ENCODE data around the gene TEPSIN. TPM values are rescaled to one million over a fixed set of nuclear protein-coding genes. Genes with fewer than 3 reads are reported as not detected.

The TEPSIN gene
- polyA plus RNA-seq, 1 donor from 2014 or later: 50.0 TPM

DNA sequence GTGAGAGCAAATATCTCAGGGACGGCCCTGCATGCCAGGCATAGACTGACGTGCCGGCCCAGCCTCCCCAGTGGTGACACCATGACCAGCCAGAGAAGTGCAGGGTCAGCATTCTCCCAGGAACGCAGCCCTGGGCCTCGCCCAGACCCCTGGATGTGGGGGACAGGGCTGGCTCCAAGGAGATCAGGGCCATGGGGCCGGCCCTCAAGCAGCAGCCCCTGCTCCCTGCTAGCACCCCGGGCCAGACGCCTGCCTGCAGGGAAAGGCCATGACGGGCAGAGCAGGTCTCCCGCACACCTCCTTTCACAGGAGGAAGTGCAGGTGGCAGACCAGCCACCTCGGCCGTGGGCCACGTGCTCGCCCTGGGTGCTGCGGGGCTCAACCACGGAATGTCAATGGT, 9.8 kb upstream of the TEPSIN start:
- no peaks in the 10 kb centered on the region for H4K20me1 ChIP-seq (ENCODE audit: insufficient read depth)
- H3K4me3 ChIP-seq (ENCODE audit: low read length): no peak overlapping the region
- no peak overlapping the region for H2AFZ ChIP-seq (ENCODE audit: low read depth, low read length)
- no peaks in the 10 kb centered on the region for H3K27me3 ChIP-seq (ENCODE audit: insufficient read depth, low read depth, low read length)
- H3F3A ChIP-seq (ENCODE audit: insufficient read depth, low read length, poor library complexity, severe bottlenecking): no peaks in the 10 kb centered on the region
- H3K36me3 ChIP-seq (ENCODE audit: insufficient read depth, low read length): no peaks in the 10 kb centered on the region
- no peaks in the 10 kb centered on the region for H3K9me2 ChIP-seq (ENCODE audit: insufficient read depth, low read length)
- no peak overlapping the region for H3K27ac ChIP-seq (ENCODE audit: low read length)
- H3K4me2 ChIP-seq (ENCODE audit: low read length): no peak overlapping the region
- TF ChIP-seq SMC3 (conservative IDR thresholded peaks at IDR 0.05; ENCODE audit: poor library complexity) (no peak), MXI1 (conservative IDR thresholded peaks at IDR 0.05; ENCODE audit: poor library complexity, severe bottlenecking) (no peak), POLR2AphosphoS5 (IDR thresholded peaks at IDR 0.05) (no peak), EZH2 (IDR thresholded peaks at IDR 0.05; ENCODE audit: borderline replicate concordance, insufficient read depth, low read length, poor library complexity, severe bottlenecking) (no peak), RAD21 (conservative IDR thresholded peaks at IDR 0.05) (no peak), TAF1 (IDR thresholded peaks at IDR 0.05; ENCODE audit: low read depth) (no peak), EP300 (conservative IDR thresholded peaks at IDR 0.05; ENCODE audit: poor library complexity, severe bottlenecking) (no peak), CTCF (IDR thresholded peaks at IDR 0.05; ENCODE audit: poor library complexity, severe bottlenecking) (no peak), REST (IDR thresholded peaks at IDR 0.05; ENCODE audit: borderline replicate concordance) (no peak)
- H3K9ac ChIP-seq (ENCODE audit: low read length): no peak overlapping the region
- H3K79me2 ChIP-seq (replicated peaks; ENCODE audit: insufficient read depth, low read length): no peaks in the 10 kb centered on the region
- no peaks in the 10 kb centered on the region for H3K9me3 ChIP-seq (ENCODE audit: low read length)

GRCh38 chr17:81247339-81247990, 8.6 kb upstream of the TEPSIN start:
- no peak overlapping the region for H2AFZ ChIP-seq (ENCODE audit: low read depth, low read length)
- H3K4me2 ChIP-seq (ENCODE audit: low read length): no peak overlapping the region
- no peaks in the 10 kb centered on the region for H3K36me3 ChIP-seq (ENCODE audit: insufficient read depth, low read length)
- no peaks in the 10 kb centered on the region for H3K79me2 ChIP-seq (replicated peaks; ENCODE audit: insufficient read depth, low read length)
- H4K20me1 ChIP-seq (ENCODE audit: insufficient read depth): no peaks in the 10 kb centered on the region
- no peaks in the 10 kb centered on the region for H3K9me2 ChIP-seq (ENCODE audit: insufficient read depth, low read length)
- no peaks in the 10 kb centered on the region for H3F3A ChIP-seq (ENCODE audit: insufficient read depth, low read length, poor library complexity, severe bottlenecking)
- H3K9ac ChIP-seq (ENCODE audit: low read length): no peak overlapping the region
- no peak overlapping the region for H3K4me3 ChIP-seq (ENCODE audit: low read length)
- TF ChIP-seq POLR2AphosphoS5 (IDR thresholded peaks at IDR 0.05): no peak
- no peak for TF ChIP-seq CTCF (IDR thresholded peaks at IDR 0.05; ENCODE audit: poor library complexity, severe bottlenecking)
- TF ChIP-seq RAD21 (conservative IDR thresholded peaks at IDR 0.05): no peak
- no peak for TF ChIP-seq TAF1 (IDR thresholded peaks at IDR 0.05; ENCODE audit: low read depth)
- no peaks in the 10 kb centered on the region for H3K9me3 ChIP-seq (ENCODE audit: low read length)
- H3K27me3 ChIP-seq (ENCODE audit: insufficient read depth, low read depth, low read length): no peaks in the 10 kb centered on the region
- no peak overlapping the region for H3K27ac ChIP-seq (ENCODE audit: low read length)
